Left cardiac atrium (tissue), 4 donors: ENCODE data around the gene GPC1. TPM values are rescaled to one million over a fixed set of nuclear protein-coding genes. Genes with fewer than 3 reads are reported as not detected.

Experiments used
- ATAC-seq, 2 donors: fragments of 200-7000 bp; cut with Tn5 transposase; one replicate each; pipeline ENCODE4 v1.9.1; 2020; ENCODE audit warnings: mild to moderate bottlenecking in 2 of 2, moderate library complexity in 2 of 2
- DNase-seq: peaks from one replicate; pipeline ENCODE4 v3.0.0-alpha.2; 2020
- intact Hi-C, 2 donors: fragments of 100-400 bp; cut with DNase I; formaldehyde crosslinking; loops; one replicate each; pipeline versions ENCODE4 v1.14.1 to v1.15.1; 2022 to 2023
- total RNA-seq, 2 donors: library from RNA; stranded (reverse); fragmentation: NEBNext Ultra II Directional; extraction: Animal tissue kit (Norgen Biotek cat#: 25700); gene quantifications; one replicate each; pipeline ENCODE4 v1.2.1, GENCODE V29; 2021
- donor health status: DM: no; HTN: yes; CAD: no.
- donor health status: DM: no; HTN: yes; CAD: no; lungs with severe emphysema.
- donor health status: DM: yes; HTN: yes; CAD: no.
- donor health status: Dilated cardiomyopathy.

The GPC1 gene
- total RNA-seq, 2 donors from 2014 or later = 74.6 to 78.4 TPM

GRCh38 chr2:240502059-240502429, 66.6 kb downstream of the GPC1 start:
- no peak for DNase-seq
- ATAC-seq = peak in 1 of 2 donors; percentile 8
- intact Hi-C loops = no loop called here

- DNase-seq = no peak
- intact Hi-C loops = no loop called here
Measured at GRCh38 chr2:240502430-240503121, 67.1 kb downstream of the GPC1 start.

GRCh38 chr2:240503375-240503774, 67.9 kb downstream of the GPC1 start:
- no peak for DNase-seq
- no peak for ATAC-seq
- intact Hi-C loops = no loop called here

More at GRCh38 chr2:240502430-240503121, 67.1 kb downstream of the GPC1 start:
- ATAC-seq = no peak

- intact Hi-C loops = no loop called here
- no peak for ATAC-seq
Measured at GRCh38 chr2:240503848-240504247, 68.4 kb downstream of the GPC1 start.

GRCh38 chr2:240505910-240506309, 70.4 kb downstream of the GPC1 start:
- intact Hi-C loops = no loop called here
- ATAC-seq = no peak
- no peak for DNase-seq

More at GRCh38 chr2:240503848-240504247, 68.4 kb downstream of the GPC1 start:
- DNase-seq = no peak

GRCh38 chr2:240506406-240507059, 71.1 kb downstream of the GPC1 start:
- DNase-seq (no peak), ATAC-seq (no peak)
- intact Hi-C loops = no loop called here

- intact Hi-C loops = no loop called here
- ATAC-seq = no peak
Measured at GRCh38 chr2:240507060-240507777, 71.8 kb downstream of the GPC1 start.

GRCh38 chr2:240507778-240508251, 72.4 kb downstream of the GPC1 start:
- DNase-seq (no peak), ATAC-seq (no peak)
- intact Hi-C loops = no loop called here

More at GRCh38 chr2:240507060-240507777, 71.8 kb downstream of the GPC1 start:
- DNase-seq = no peak

GRCh38 chr2:240508832-240509545, 73.5 kb downstream of the GPC1 start:
- no peak for DNase-seq

GRCh38 chr2:240509667-240510512, 74.4 kb downstream of the GPC1 start:
- intact Hi-C loops = loop anchor here (5.0 to 10.0 kb wide), 3 partner anchors 192 to 325 kb away; no protein-coding TSS in a partner anchor
- DNase-seq = no peak
- no peak for ATAC-seq

More at GRCh38 chr2:240508832-240509545, 73.5 kb downstream of the GPC1 start:
- ATAC-seq = no peak
- intact Hi-C loops = no loop called here

- intact Hi-C loops = loop anchor here (5.0 to 10.0 kb wide), 3 partner anchors 192 to 324 kb away; no protein-coding TSS in a partner anchor
- ATAC-seq (no peak), DNase-seq (no peak)
Measured at GRCh38 chr2:240510513-240511210, 75.2 kb downstream of the GPC1 start.

GRCh38 chr2:240511351-240512108, 76.1 kb downstream of the GPC1 start:
- ATAC-seq (no peak), DNase-seq (no peak)
- intact Hi-C loops = loop anchor here (5.0 to 10.0 kb wide), 3 partner anchors 191 to 323 kb away; no protein-coding TSS in a partner anchor

- intact Hi-C loops = loop anchor here (5.0 to 10.0 kb wide), 3 partner anchors 190 to 323 kb away; no protein-coding TSS in a partner anchor
- ATAC-seq (no peak), DNase-seq (no peak)
Measured at GRCh38 chr2:240512109-240512485, 76.6 kb downstream of the GPC1 start.

GRCh38 chr2:240512666-240513535, 77.4 kb downstream of the GPC1 start:
- DNase-seq (no peak), ATAC-seq (no peak)
- intact Hi-C loops = loop anchor here (5.0 to 10.0 kb wide), 3 partner anchors 189 to 322 kb away; no protein-coding TSS in a partner anchor

GRCh38 chr2:240513549-240514287, 78.3 kb downstream of the GPC1 start:
- DNase-seq (peak; percentile 89), ATAC-seq (peak; percentile 95 to 96)
- intact Hi-C loops = loop anchor here (5.0 to 10.0 kb wide), 3 partner anchors 189 to 321 kb away; no protein-coding TSS in a partner anchor
